K562 (cell line): ENCODE data around the gene SLC39A9. TPM values are rescaled to one million over a fixed set of nuclear protein-coding genes. Genes with fewer than 3 reads are reported as not detected.

ENCODE experiments used
- ATAC-seq: fragments of 200-7000 bp; cut with Tn5 transposase; 3 replicates; pipeline ENCODE4 v1.9.1; 2020; ENCODE audit warnings: moderate library complexity
- BruUV-seq: library from RNA; stranded (reverse); fragments of 400-500 nt; replicated peaks from 2 replicates; lab custom pipeline; 2021; lab: Mats Ljungman, UMichigan
- CTCF ChIA-PET: fragments of 300-600 bp; formaldehyde crosslinking; extraction: SDS; loops from one replicate; lab custom pipeline; 2021; ENCODE audit warnings: low intra/inter-chr PET ratio; lab: Yijun Ruan, JAX
- POLR2A ChIA-PET: fragments of 300-600, 350-650 bp; sonication (Branson Sonifier 250); formaldehyde crosslinking; extraction: SDS; loops from one replicate; lab custom pipeline; 2021; ENCODE audit warnings: antibody characterized with exemption, inconsistent platforms; lab: Yijun Ruan, JAX
- DNase-seq, 4 experiments: peaks; one replicate each; pipeline versions ENCODE4 v3.0.0 to v3.0.0-alpha.2; 2011 to 2018; ENCODE audit warnings: low spot score in 3 of 4, mixed read lengths in 3 of 4; ENCODE audit errors: extremely low read depth in 1 of 4
- FAIRE-seq: peaks from 2 replicates; lab custom pipeline; 2011; peaks lifted over from hg19 to GRCh38; lab: Jason Lieb, UNC
- H2AFZ ChIP-seq: 2 replicates; pipeline ENCODE4 v1.6.0; 2011; ENCODE audit warnings: low read depth, low read length, control low read depth, inconsistent platforms
- H3K27ac ChIP-seq: fragments of 200-600 bp; 3 replicates; pipeline ENCODE4 v1.8.0; 2011; ENCODE audit warnings: low read depth, mild to moderate bottlenecking, control low read depth, inconsistent platforms, low read length, moderate library complexity, mixed read lengths; ENCODE audit errors: extremely low read depth
- H3K27me3 ChIP-seq, 2 experiments: fragments of 300-600 bp in 1 of 2; 2 replicates in 1 of 2; 3 replicates in 1 of 2; pipeline versions ENCODE4 v1.6.0 to v1.8.0; 2011; ENCODE audit warnings: inconsistent platforms in 2 of 2, low read length in 2 of 2, mild to moderate bottlenecking in 1 of 2, mixed read lengths in 1 of 2, moderate library complexity in 1 of 2; ENCODE audit not compliant: control insufficient read depth in 2 of 2, insufficient read depth in 2 of 2
- H3K36me3 ChIP-seq: fragments of 300-600 bp; 3 replicates; pipeline ENCODE4 v1.8.0; 2011; ENCODE audit warnings: mild to moderate bottlenecking, low read length, inconsistent platforms; ENCODE audit not compliant: control insufficient read depth, insufficient read depth
- H3K4me1 ChIP-seq, 2 experiments: fragments of 200-600 bp in 1 of 2; replicated peaks in 1 of 2; 2 replicates in 1 of 2; 3 replicates in 1 of 2; pipeline versions ENCODE4 v1.5.1 to v1.8.0; 2011; ENCODE audit warnings: inconsistent platforms in 2 of 2, low read length in 2 of 2, mild to moderate bottlenecking in 1 of 2, mixed read lengths in 1 of 2, moderate library complexity in 1 of 2; ENCODE audit not compliant: control insufficient read depth in 2 of 2, insufficient read depth in 2 of 2
- H3K4me2 ChIP-seq: 2 replicates; pipeline ENCODE4 v1.6.1; 2011; ENCODE audit warnings: low read length, control low read depth, inconsistent platforms, mixed read lengths; ENCODE audit not compliant: insufficient read depth
- H3K4me3 ChIP-seq: fragments of 200-600 bp; sonication (generic), shearing (Covaris generic); 2 replicates; pipeline ENCODE4 v1.5.1; 2016; ENCODE audit warnings: control low read depth, inconsistent platforms
- H3K79me2 ChIP-seq: fragments of 200-600 bp; 3 replicates; pipeline ENCODE4 v1.8.0; 2011; ENCODE audit warnings: low read length, inconsistent platforms; ENCODE audit not compliant: control insufficient read depth, insufficient read depth
- H3K9ac ChIP-seq, 2 experiments: 2 replicates each; pipeline versions ENCODE4 v1.6.0 to v1.6.1; 2011; ENCODE audit warnings: low read depth in 2 of 2, low read length in 2 of 2, control low read depth in 1 of 2, inconsistent platforms in 1 of 2, mild to moderate bottlenecking in 1 of 2, mixed read lengths in 1 of 2; ENCODE audit not compliant: insufficient read depth in 1 of 2
- H3K9me1 ChIP-seq: one replicate; pipeline ENCODE4 v1.6.0; 2011; ENCODE audit warnings: inconsistent platforms, mild to moderate bottlenecking, low read length, moderate library complexity; ENCODE audit not compliant: control insufficient read depth, insufficient read depth
- H3K9me3 ChIP-seq: replicated peaks from 2 replicates; pipeline ENCODE4 v1.5.1; 2011; ENCODE audit warnings: low read depth, low read length, inconsistent platforms; ENCODE audit not compliant: control insufficient read depth, insufficient read depth
- H4K20me1 ChIP-seq: replicated peaks from 2 replicates; pipeline ENCODE4 v1.6.1; 2011; ENCODE audit warnings: low read length, inconsistent platforms, mixed read lengths; ENCODE audit not compliant: control insufficient read depth, insufficient read depth
- GABPA ChIP-seq: fragments of 200-800 bp; sonication (Bioruptor generic); conservative IDR thresholded peaks from 2 replicates; pipeline ENCODE4 v1.6.1; 2016; ENCODE audit warnings: low read depth, missing genetic modification characterization, missing compliant biosample characterization
- NR1H2 ChIP-seq: sonication (generic); formaldehyde crosslinking; IDR thresholded peaks from 2 replicates; pipeline ENCODE4 v1.4.0; 2020; ENCODE audit warnings: mild to moderate bottlenecking, missing genetic modification reagents
- PTRF ChIP-seq: fragments of 450-650 bp; IDR thresholded peaks from 2 replicates; pipeline ENCODE4 v1.6.1; 2016; ENCODE audit warnings: mild to moderate bottlenecking, missing genetic modification characterization, missing compliant biosample characterization
- RBM34 ChIP-seq: fragments of 200-400 bp; formaldehyde crosslinking; IDR thresholded peaks from 2 replicates; pipeline ENCODE4 v1.6.1; 2018; ENCODE audit warnings: low read length, borderline replicate concordance; ENCODE audit not compliant: insufficient read depth
- SETDB1 ChIP-seq: IDR thresholded peaks from one replicate; pipeline ENCODE4 v1.6.1; 2012; ENCODE audit warnings: low read length, control low read depth, inconsistent platforms
- SPI1 ChIP-seq: IDR thresholded peaks from 2 replicates; pipeline ENCODE4 v1.6.1; 2011; ENCODE audit warnings: low read depth, low read length, control low read depth, borderline replicate concordance
- THRAP3 ChIP-seq: fragments of 450-650 bp; IDR thresholded peaks from 2 replicates; pipeline ENCODE4 v1.6.1; 2016; ENCODE audit warnings: mild to moderate bottlenecking, inconsistent platforms, borderline replicate concordance
- ZFP30 ChIP-seq: fragments of 250-450 bp; sonication (Bioruptor Pico); IDR thresholded peaks from 2 replicates; pipeline ENCODE4 v1.8.0; 2022; ENCODE audit warnings: moderate library complexity, mild to moderate bottlenecking, inconsistent platforms, borderline replicate concordance
- WGBS: fragments of 100-300 bp; shearing (Covaris generic); methylation state at CpG from one replicate; pipeline ENCODE4 v1.1.6; 2016; ENCODE audit warnings: low coverage, mixed read lengths; ENCODE audit not compliant: insufficient coverage; ENCODE audit errors: missing lambda C conversion rate; 5-methylcytosine and 5-hydroxymethylcytosine counted together
- in situ Hi-C: fragments of 300-500 bp; cut with MboI; formaldehyde crosslinking; loops from 4 replicates; pipeline ENCODE4 v1.15.0; 2018; ENCODE audit warnings: inconsistent platforms, mixed read lengths
- intact Hi-C: fragments of 100-400 bp; cut with micrococcal nuclease; formaldehyde crosslinking; loops from 2 replicates; pipeline ENCODE4 v1.14.2; 2022
- polyA plus RNA-seq, 8 experiments: library from polyadenylated mRNA; depleted of rRNA in 4 of 8; stranded (reverse) in 5 of 8; unstranded in 3 of 8; fragments of >200 nt; fragmentation: Nextera tagmentation in 2 of 8; fragmentation: Illumina TruSeq in 1 of 8; extraction: Ambion mirVana in 2 of 8; extraction: Trizol in 1 of 8; gene quantifications; 2 replicates each; pipeline versions ENCODE4 v1.2.1 to v1.2.3, GENCODE V29; 2011 to 2014; ENCODE audit warnings: inconsistent platforms in 1 of 8, missing spikeins in 1 of 8
- total RNA-seq, 7 experiments: library from RNA; depleted of rRNA in 6 of 7; stranded (reverse); fragments of >200 nt in 6 of 7; fragmentation: Illumina TruSeq in 2 of 7; extraction: Trizol in 2 of 7; gene quantifications; 2 replicates each; pipeline versions ENCODE4 v1.2.1 to v1.2.3, GENCODE V29; 2011 to 2021; ENCODE audit warnings: low replicate concordance in 1 of 7

SLC39A9 gene
- total and polyA plus RNA-seq, 9 of the 15 experiments (the other 6 are each of a cell fraction or from before 2014, with no cell fraction given), result 18.4 to 66.0 (median 32.5) TPM

- BruUV-seq, result no TSS peak
- 71% methylated on average over 6 of the region's 6 CpGs for WGBS
- H3K4me2 ChIP-seq, result no peak overlapping the region
- no peaks in the 10 kb centered on the region for H3K9me1 ChIP-seq
- no peak overlapping the region for H3K4me3 ChIP-seq
- in situ Hi-C loops, result no loop called here
- H3K4me1 ChIP-seq, result no peaks in the 10 kb centered on the region
- DNase-seq (no peak), FAIRE-seq (peak; percentile 67), ATAC-seq (no peak)
- no peaks in the 10 kb centered on the region for H4K20me1 ChIP-seq
- peaks cover 26% of the 10 kb centered on the region; the same call in 2 of the 3 replicates for H3K36me3 ChIP-seq
- no peaks in the 10 kb centered on the region for H3K9me3 ChIP-seq
- intact Hi-C loops, result no loop called here
- H2AFZ ChIP-seq, result no peak overlapping the region
- no peaks in the 10 kb centered on the region for H3K27me3 ChIP-seq
- no peak overlapping the region for H3K9ac ChIP-seq
- no peak overlapping the region for H3K27ac ChIP-seq
- POLR2A ChIA-PET, result no interaction called here
- no peaks in the 10 kb centered on the region; the same call in 2 of the 3 replicates for H3K79me2 ChIP-seq
- TF ChIP-seq THRAP3 (no peak), SETDB1 (no peak), SPI1 (peak; percentile 18; the same call in 1 of the 2 replicates), PTRF (tag) (no peak), ZFP30 (CRISPR knock-in tag) (no peak), NR1H2 (CRISPR knock-in tag) (no peak), GABPA (tag) (no peak), RBM34 (no peak)
- CTCF ChIA-PET, result no interaction called here
Measured at GRCh38 chr14:69428289-69428998, 30.0 kb downstream of the SLC39A9 start.
